Colon (tissue), 2 donors: ENCODE data around the gene LTBP1.
"Not testable (repeated sequence)": the region's sequence is repeated elsewhere in the genome, so short reads cannot be mapped to it uniquely, and the experiment has no call there.

Experiments
- FAIRE-seq: peaks from 2 replicates; lab custom pipeline; 2012; peaks lifted over from hg19 to GRCh38; lab: Jason Lieb, UNC
- donor health status: control.
- donor health status: control.

The LTBP1 gene, protein sequence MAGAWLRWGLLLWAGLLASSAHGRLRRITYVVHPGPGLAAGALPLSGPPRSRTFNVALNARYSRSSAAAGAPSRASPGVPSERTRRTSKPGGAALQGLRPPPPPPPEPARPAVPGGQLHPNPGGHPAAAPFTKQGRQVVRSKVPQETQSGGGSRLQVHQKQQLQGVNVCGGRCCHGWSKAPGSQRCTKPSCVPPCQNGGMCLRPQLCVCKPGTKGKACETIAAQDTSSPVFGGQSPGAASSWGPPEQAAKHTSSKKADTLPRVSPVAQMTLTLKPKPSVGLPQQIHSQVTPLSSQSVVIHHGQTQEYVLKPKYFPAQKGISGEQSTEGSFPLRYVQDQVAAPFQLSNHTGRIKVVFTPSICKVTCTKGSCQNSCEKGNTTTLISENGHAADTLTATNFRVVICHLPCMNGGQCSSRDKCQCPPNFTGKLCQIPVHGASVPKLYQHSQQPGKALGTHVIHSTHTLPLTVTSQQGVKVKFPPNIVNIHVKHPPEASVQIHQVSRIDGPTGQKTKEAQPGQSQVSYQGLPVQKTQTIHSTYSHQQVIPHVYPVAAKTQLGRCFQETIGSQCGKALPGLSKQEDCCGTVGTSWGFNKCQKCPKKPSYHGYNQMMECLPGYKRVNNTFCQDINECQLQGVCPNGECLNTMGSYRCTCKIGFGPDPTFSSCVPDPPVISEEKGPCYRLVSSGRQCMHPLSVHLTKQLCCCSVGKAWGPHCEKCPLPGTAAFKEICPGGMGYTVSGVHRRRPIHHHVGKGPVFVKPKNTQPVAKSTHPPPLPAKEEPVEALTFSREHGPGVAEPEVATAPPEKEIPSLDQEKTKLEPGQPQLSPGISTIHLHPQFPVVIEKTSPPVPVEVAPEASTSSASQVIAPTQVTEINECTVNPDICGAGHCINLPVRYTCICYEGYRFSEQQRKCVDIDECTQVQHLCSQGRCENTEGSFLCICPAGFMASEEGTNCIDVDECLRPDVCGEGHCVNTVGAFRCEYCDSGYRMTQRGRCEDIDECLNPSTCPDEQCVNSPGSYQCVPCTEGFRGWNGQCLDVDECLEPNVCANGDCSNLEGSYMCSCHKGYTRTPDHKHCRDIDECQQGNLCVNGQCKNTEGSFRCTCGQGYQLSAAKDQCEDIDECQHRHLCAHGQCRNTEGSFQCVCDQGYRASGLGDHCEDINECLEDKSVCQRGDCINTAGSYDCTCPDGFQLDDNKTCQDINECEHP (N-terminal part only)

DNA sequence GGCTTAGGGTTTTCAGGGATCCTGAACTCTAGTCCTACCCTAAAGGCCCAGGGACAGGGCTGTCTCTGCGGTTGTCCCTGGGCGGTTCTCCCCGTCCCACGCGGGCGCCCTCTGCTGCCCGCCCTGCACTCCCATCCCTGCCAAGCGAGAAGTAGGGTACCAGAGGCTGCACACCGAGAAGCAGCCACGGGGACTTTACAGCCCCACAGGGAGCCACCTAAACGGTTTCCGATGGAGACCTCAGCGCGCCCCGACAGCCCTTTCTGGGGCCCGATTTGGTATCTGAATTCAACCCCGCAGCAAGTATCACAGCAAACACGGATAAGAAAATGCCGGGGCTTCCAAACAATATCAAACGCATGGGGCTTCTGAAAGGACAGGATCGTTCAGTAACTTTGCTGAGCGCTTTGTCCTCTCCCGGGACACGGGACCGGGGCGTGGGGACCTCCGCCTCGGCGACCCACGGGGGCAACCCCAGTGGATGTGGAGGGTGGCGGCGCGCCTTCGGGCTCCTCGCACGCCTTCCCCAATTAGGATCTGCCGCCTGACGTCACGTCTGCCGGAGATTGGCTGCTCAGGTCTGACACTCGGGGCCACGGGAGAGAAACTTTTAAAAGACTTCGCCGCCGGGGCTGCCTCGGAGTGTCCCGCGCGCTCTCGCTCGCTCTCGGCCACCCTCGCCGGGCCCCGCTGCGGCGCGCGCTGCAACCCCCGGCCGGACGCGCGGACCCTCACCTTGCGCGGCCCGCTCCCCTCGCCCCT is at the start of gene LTBP1:
Gene LTBP1, plus strand, starts transcription at position 640 of the 762 bp plus-strand sequence. CDS start 372 bp downstream, outside the sequence.
- no peak for FAIRE-seq

- FAIRE-seq, result no peak
Observed at GRCh38 chr2:32900246-32900973, 46.3 kb upstream of the LTBP1 start.

DNA sequence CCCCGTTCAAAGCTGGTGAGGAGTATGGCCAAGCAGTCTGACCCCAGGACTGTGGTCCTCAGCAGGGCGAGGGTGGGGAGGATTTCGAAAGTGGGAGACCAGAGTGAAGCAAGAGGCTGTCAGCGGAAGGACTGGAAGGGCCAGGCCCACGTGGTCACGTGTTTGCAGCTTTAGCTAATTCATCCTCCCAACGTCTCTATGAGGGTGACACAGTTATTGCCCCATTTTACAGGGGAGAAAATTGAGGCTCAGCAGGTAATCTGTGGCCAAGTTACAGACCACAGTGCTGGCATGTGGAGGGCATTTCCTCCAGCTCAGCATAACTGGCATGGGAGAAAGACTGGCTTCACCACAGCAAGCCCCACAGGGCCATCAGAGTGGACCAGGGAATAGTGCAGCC is 45.4 kb upstream of the LTBP1 start:
- no peak for FAIRE-seq

- FAIRE-seq, result no peak
Observed at GRCh38 chr2:32902174-32902573, 44.6 kb upstream of the LTBP1 start.

DNA sequence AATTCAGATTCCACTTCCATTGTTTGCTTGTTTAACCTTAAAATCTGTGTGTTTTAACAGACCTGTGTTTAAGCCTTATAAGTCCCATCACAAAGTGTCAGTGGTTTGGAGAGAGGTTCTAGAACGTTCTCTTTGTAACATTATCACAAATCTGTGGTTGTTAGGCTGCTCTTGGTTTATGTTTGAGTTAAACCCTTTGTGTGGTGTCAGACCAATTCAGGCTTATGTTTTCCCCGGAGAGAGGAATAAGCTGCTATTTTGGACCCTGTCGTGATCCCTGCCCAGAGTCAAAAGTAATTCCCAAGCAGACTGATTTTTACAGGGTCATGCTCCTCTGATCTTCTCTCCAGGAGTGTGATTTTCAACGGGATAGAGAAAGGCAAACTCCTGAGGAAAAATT is 43.8 kb upstream of the LTBP1 start:
- no peak for FAIRE-seq

- no peak for FAIRE-seq
Observed at GRCh38 chr2:32904074-32904473, 42.7 kb upstream of the LTBP1 start.

DNA sequence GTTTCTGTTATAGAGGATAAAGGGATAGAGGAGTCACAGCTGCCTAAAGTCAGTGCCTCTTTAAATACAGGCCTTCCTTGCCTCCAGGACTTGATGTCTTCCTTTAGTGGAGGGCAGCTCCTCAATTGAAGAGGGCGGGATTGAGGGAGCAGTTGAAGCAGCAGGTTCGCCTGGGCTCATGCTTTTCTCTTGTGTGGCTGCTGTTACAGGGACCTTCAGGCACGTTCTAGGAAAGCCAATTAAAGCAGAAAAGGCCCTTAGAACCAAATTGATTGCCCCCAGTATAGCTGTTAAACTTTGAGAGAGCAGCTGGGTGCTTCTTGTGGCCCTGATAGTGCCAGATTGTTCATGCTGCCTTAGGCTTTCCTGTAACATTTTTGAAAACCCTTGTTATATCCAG is 42.0 kb upstream of the LTBP1 start:
- FAIRE-seq, result no peak

DNA sequence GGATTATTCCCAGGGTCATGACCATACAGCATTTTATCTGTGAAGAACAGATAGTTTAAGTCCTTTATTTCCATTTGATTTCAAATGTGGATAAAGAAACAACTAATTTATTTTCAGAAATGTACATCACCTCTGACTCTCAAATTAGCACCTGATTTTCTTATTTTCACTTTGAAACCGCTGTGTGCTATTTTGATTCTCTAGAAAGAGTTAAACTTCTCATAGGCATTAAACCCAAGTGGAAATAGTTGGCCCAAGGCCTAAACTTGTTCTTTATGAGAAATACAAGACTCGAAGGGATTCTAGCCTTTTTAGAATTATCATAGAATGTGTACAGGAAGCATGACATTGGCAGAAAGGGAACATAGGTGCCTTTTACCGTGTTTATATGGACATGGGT is 41.5 kb upstream of the LTBP1 start:
- FAIRE-seq, result no peak

DNA sequence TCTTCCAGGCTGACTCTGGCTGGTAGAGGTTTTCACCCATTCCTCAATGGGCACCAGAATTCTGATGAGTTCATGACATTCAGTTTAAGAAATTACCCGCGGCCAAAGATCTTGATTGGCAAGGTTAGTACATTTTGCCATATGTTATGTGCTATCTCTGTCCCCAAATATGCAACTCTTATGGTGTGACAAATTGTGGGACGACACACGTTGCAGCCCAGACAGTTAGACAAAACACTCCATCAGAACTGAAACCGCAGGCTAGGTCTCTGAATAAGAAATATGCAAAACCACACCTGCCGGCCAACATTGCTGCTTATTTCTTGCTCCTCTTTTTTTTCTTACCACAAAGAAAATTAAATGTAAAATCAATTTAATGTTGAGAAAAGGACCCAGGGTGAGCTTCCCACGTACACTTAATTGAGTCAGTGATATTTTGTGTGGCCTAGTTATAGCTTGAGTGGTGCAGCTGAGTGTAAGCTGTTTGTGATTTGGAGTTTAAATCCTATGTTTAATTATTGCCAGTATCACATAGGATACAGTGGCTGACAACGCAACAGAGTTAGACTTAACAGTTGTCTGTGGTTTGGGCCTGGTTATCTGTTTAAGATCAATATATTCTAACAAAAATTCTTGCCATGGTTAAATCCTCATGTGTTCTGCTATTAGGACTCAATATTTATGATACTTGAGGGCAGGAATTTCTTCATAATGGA is 35.7 kb upstream of the LTBP1 start:
- no peak for FAIRE-seq

- no peak for FAIRE-seq
Observed at GRCh38 chr2:32915694-32916093, 31.1 kb upstream of the LTBP1 start.

DNA sequence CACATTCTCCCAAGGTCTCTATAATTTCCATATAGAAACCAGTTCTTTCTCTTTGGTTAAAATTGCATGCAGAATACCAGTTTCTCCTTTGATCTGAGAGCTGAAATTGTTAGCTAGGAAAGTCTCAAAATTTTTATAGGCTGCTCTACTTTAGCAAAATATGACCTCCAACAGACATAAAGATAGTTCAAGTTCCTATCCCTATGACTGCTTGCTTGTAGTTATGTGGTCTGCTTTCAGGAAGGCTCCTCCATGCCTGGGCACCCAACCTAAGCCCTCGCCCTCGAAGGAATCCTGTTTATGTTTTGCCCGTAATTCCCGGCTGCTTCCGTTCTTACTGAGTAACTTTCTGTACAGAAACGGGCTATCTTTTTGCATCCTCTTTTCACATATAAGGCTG is 28.0 kb upstream of the LTBP1 start:
- FAIRE-seq, result no peak

GRCh38 chr2:32919901-32920300 is 26.9 kb upstream of the LTBP1 start:
- not testable (repeated sequence) for FAIRE-seq

- not testable (repeated sequence) for FAIRE-seq
Observed at GRCh38 chr2:32921486-32921885, 25.3 kb upstream of the LTBP1 start.

DNA sequence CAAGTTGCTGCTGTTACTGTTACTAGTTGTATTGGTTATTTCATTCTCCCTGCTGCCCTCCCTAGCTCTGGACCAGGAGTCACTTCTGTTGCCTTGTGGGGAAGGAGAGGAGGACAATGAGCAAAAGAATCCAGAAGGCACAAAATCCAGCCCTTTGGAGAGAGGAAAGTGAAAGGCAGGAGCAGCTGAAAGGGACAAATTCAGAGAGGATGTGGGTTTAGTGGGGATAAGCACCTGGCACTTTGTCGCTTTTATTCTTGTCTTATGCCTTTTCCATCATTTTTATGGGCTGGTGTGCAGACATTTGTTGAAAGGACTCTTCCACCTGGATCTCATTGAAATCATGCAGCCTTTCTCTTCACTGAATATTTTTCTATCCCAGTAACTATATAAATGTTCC is 24.3 kb upstream of the LTBP1 start:
- FAIRE-seq, result no peak

GRCh38 chr2:32923109-32923508 is 23.6 kb upstream of the LTBP1 start:
- FAIRE-seq, result no peak

GRCh38 chr2:32925283-32925815 is 21.4 kb upstream of the LTBP1 start:
- FAIRE-seq, result no peak

GRCh38 chr2:32925976-32926707 is 20.6 kb upstream of the LTBP1 start:
- FAIRE-seq, result no peak

- no peak for FAIRE-seq
Observed at GRCh38 chr2:32926708-32927084, 20.1 kb upstream of the LTBP1 start.

DNA sequence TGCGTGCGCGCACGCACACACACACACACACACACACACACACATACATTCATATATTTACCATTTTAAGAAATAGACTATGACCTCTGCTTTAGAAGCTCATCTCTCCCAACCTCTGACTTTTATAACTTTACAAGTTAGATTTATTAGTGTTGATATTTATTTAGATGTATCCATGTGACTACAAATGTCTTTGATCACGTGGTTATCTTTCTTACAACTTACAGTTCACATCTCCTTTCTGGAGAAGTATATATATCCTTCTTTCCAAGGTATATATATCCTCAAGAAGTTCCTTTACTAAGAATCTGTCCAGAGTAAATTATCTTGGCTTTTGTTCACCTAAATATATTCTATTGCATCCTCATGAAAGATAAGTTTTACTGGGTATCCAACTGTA is 16.3 kb upstream of the LTBP1 start:
- FAIRE-seq, result no peak
